Stimulated activated naive CD8-positive, alpha-beta T cell treated with anti-CD3 and anti-CD28 coated beads, Interleukin-15, amount 100 ng/mL, for 72 hours (primary cell): ENCODE results near the gene ATP2A3.
A peak's percentile ranks its signal among the peaks of the same experiment; 100 is the strongest.

Experiments
- ATAC-seq: fragments of 150-1000 bp; cut with Tn5 transposase; 2 replicates; pipeline ENCODE4 v1.10.0; 2021; ENCODE audit warnings: mild to moderate bottlenecking, moderate library complexity
- DNase-seq, 2 donors: peaks; one replicate each; pipeline ENCODE4 v3.0.0; 2021 to 2022
- H3K27ac Mint-ChIP-seq, 2 donors: one replicate each; pipeline ENCODE4 v1.8.0; 2022; ENCODE audit warnings: mild to moderate bottlenecking in 2 of 2, mixed read lengths in 2 of 2, moderate library complexity in 2 of 2
- H3K27me3 Mint-ChIP-seq: one replicate; pipeline ENCODE4 v1.8.0; 2022; ENCODE audit warnings: mixed read lengths
- H3K4me1 Mint-ChIP-seq: one replicate; pipeline ENCODE4 v1.8.0; 2022; ENCODE audit warnings: mild to moderate bottlenecking, mixed read lengths
- H3K4me3 Mint-ChIP-seq, 2 donors: one replicate each; pipeline ENCODE4 v1.8.0; 2022; ENCODE audit warnings: mild to moderate bottlenecking in 2 of 2, mixed read lengths in 2 of 2, moderate library complexity in 1 of 2
- H3K9me3 Mint-ChIP-seq, 2 donors: one replicate each; pipeline ENCODE4 v1.8.0; 2022; ENCODE audit warnings: mixed read lengths in 2 of 2

ATP2A3 gene

DNA sequence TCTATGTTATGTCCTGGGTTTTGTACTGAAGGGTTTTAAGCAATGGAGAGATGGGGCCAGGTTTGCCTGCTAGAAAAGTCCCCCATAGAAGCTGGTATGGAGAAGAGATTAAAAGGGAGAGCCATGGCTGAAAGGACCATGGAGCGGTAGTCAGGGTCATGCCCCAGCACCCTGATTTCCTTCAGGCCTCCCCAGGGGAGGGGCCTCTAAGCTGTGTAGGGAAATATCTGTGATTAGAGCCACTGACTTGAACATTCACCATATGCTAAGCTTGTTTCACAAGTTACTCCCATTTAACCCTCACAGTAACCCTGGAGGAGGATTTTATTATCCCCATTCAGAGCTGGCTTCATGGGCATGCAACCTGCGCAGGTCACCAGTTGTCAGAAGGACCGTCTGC lies 3.8 kb upstream of the ATP2A3 start:
- no peak for DNase-seq
- H3K4me1 Mint-ChIP-seq = peaks cover 33% of the 10 kb centered on the region
- ATAC-seq = no peak
- no peaks in the 10 kb centered on the region for H3K27me3 Mint-ChIP-seq
- no peak overlapping the region for H3K4me3 Mint-ChIP-seq
- no peak overlapping the region for H3K27ac Mint-ChIP-seq
- H3K9me3 Mint-ChIP-seq = no peaks in the 10 kb centered on the region

DNA sequence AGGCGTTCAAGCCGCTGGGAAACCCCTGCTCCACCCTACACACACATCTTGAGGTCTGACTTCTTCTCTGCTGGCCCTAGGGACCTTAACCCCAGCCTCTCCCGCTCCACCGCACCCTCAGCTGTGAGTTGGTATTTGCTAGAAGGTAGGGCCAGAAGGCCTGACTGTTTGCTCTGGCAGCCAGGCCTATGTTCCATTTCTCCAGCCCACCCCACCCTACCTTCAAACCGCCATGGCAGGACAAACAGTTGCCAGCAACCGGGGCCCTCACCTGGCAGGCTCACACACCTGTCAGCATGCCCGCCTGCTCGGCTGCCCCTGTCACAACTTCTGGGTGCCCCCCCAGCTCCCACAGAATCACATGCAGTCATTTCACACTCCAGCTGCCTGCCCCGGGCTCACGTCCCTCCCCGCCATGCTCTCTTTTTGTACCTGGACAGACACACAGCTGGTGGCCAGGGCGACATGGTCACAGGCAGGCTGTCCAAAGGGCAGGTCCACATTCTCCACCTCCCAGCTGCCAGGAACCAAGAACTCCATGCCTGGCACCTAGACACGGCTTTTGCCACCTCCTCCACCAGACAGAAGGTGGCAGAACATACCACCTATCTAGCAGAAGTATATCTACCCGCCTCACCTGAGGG lies 2.6 kb upstream of the ATP2A3 start:
- Mint-ChIP-seq H3K9me3 (no peaks in the 10 kb centered on the region), H3K4me1 (peaks cover 33% of the 10 kb centered on the region), H3K27ac (no peak overlapping the region), H3K27me3 (no peaks in the 10 kb centered on the region), H3K4me3 (no peak overlapping the region)
- ATAC-seq (no peak), DNase-seq (no peak)

DNA sequence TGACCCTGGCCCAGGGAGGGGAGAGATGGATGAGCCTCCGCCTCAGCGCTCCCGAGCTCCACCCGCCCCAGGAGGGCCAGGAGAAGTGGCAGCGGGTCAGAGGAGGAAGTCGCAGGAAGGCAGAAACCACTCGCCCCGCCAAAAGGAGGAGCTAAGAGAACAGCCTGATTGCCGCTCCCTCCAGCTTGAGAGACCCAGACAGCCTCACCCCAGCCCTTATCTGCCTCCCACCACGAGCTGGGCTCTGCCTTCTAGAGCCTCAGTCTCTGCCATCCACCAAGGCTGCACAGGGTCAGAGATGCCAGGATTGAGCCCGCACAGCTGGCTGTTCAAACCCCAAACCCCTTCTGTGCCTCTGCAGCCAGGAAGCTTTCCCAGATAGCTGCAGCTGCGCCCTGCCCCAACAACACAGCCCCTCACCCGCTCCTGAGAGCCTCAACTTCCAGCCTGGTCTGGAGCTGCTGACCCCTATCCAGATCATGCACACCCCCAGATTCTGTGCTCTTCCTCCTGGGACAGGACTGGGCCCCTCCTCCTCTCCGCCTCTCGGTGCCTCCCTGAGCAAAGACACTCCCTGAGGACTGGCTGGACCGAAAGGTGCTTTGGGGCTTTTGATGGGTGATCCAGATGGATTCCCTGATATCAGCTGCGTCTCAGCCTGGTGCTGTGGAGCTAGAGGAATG lies 1.0 kb upstream of the ATP2A3 start:
- DNase-seq (peak; percentile 69 to 73), ATAC-seq (peak; percentile 66)
- no peaks in the 10 kb centered on the region for H3K27me3 Mint-ChIP-seq
- no peaks in the 10 kb centered on the region for H3K9me3 Mint-ChIP-seq
- peak overlapping the region in 1 of 2 donors; percentile 69 for H3K27ac Mint-ChIP-seq
- H3K4me3 Mint-ChIP-seq = peak overlapping the region; percentile 91 to 98
- H3K4me1 Mint-ChIP-seq = peaks cover 47% of the 10 kb centered on the region

DNA sequence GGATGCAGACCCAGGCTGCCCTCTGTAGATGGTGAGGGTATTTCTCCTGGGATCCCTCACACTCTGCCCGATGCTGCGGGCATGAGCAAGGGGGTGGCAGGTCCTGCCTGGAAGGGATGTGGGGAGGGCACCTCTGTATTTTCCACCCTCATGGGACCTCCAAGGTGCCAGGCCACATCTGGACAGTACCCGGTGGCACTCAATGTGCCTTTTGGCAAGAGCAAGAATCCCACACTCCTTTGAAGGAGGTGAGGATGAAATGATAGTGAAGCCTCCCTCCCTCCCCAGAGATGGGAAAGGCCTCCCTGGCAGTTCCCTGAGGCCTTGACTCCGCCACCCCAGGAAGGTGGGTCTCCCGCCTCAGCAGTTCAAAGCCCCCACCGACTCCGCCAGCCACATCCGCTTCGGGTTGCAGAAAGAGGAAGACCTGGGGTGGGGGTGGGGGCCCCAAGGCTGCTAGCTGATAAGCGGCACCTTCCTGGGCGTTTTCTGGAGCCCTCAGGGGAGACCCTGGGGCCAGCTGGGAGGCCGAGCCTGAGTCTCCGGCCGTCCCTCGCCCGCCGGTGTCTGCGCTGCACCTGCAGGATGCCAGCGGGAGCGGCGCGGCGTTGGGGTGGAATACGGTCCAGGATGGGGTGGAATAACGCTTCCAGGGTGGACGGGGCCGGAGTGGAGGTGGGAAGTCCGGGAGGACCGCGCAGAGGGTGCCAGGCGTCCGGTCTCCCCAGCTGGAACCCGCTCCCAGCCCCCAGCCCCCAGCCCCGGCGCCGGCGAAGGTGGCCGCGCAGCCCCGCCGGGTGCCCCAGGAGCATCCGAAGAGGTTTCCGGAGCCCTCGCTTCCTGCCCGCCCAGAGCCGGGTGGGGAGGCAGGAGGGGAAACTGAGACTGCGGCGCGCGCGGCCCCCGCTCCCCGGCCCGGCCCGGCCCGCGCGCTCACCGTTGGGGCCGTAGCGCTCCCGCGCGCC lies 718 bp downstream of the ATP2A3 start:
- Mint-ChIP-seq H3K27me3 (no peaks in the 10 kb centered on the region), H3K4me3 (peak overlapping the region; percentile 79 to 81), H3K4me1 (peaks cover 61% of the 10 kb centered on the region), H3K9me3 (no peaks in the 10 kb centered on the region), H3K27ac (peak overlapping the region in 1 of 2 donors; percentile 35)
- DNase-seq (peak; percentile 47 to 62), ATAC-seq (peak; percentile 54)

DNA sequence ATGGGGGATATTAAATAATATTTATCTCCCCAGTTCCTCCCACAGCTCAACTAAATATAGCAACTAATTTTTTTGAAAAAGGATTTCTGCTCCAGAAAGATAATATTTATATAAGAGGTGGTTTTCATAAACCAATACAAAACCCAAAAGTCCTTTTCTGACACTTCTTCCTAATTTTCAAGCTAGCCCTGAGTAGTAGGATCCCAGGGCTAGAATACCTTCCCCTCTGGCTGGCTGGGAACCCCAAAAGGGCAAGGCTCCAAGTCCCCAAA lies 1.3 kb downstream of the ATP2A3 start:
- no peaks in the 10 kb centered on the region for H3K27me3 Mint-ChIP-seq
- no peak for DNase-seq
- ATAC-seq = no peak
- no peaks in the 10 kb centered on the region for H3K9me3 Mint-ChIP-seq
- peaks cover 67% of the 10 kb centered on the region for H3K4me1 Mint-ChIP-seq
- H3K4me3 Mint-ChIP-seq = peak overlapping the region; percentile 79 to 81
- peak overlapping the region in 1 of 2 donors; percentile 35 for H3K27ac Mint-ChIP-seq

DNA sequence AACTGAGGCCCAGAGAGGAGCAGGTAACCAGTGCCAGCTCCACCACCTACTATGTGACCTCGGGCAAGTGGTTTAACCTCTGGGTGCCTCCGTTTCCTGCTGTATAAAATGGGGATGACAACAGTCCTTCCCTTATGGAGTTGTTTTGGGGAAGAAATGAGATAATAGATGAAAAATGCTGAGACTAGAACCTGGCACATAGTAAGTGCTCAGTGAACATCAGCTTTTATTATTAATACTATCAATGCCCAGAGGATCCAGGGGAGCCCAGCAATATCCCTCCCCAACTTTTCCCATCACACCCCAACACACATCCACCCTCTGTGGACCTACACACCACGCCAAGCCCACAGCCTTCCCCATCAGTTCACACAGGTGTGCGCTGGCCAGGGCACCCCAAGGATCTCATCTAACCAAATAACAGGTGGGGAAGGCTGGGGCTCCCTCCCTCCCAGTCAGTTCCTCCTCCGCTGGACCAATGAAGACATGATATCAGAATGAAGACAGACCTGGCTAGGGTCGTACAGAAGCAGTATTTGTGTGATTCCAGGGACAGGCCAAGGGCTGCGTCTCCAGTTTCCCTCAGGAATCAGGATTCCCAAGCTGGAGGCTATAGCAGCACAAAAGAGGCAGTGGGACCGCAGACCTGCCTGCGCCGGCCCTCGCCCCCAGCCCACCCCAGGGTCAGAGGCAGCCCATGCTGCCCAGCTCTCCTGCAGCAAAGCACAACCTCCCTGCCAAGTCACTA lies 1.8 kb downstream of the ATP2A3 start:
- Mint-ChIP-seq H3K9me3 (no peaks in the 10 kb centered on the region), H3K27ac (peak overlapping the region; percentile 34 to 35), H3K4me1 (peaks cover 72% of the 10 kb centered on the region), H3K27me3 (no peaks in the 10 kb centered on the region), H3K4me3 (peak overlapping the region; percentile 79 to 81)
- no peak for DNase-seq
- no peak for ATAC-seq

DNA sequence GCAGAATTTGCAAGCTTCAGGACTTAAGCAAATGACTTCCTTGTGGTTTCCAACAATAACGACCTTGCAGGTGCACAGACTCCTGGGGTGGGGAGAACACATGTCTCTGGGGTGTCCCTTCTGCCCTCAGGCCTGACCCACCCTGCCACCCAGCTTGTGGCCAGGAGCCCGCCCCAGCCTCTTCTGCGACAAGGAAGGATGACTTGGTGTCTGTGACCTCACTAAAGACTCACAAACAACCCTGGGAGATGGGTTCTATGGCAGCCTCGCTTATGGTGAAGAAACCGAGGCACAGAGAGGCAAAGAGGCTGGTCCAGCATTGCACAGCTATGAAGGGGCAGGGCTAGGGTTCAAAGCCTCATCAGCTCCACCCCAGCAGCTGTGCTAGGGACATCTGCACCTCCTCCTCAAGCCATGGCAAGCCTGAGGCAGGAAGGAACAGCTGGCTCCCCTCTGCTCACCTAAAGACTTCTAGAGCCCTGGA lies 2.6 kb downstream of the ATP2A3 start:
- Mint-ChIP-seq H3K27ac (peak overlapping the region in 1 of 2 donors; percentile 89), H3K4me1 (peaks cover 77% of the 10 kb centered on the region), H3K4me3 (peak overlapping the region; percentile 79 to 81), H3K9me3 (no peaks in the 10 kb centered on the region), H3K27me3 (no peaks in the 10 kb centered on the region)
- DNase-seq (peak in 1 of 2 donors; percentile 47), ATAC-seq (peak; percentile 33)

DNA sequence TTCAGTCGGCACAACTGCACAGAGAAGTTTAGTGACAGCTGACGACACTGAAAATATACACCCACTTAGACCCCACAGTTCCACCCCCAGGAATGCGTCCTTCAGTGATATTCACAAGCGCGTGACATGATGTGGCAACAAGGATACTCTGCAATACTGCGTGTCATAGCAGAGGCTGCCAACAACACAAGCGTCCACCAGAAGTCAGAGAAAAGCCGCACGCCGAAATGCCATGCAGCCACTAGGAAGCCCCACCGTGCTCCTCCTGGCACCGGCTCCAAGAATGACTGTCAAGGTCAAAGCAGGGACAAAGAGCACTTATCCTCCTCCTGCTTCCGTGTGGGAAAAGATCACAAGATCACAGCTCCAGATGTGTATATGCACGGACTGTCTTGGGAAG lies 3.5 kb downstream of the ATP2A3 start:
- H3K27ac Mint-ChIP-seq = peak overlapping the region in 1 of 2 donors; percentile 19
- H3K27me3 Mint-ChIP-seq = no peaks in the 10 kb centered on the region
- peaks cover 82% of the 10 kb centered on the region for H3K4me1 Mint-ChIP-seq
- ATAC-seq = no peak
- DNase-seq = no peak
- H3K9me3 Mint-ChIP-seq = no peaks in the 10 kb centered on the region
- H3K4me3 Mint-ChIP-seq = peak overlapping the region; percentile 42 to 79

DNA sequence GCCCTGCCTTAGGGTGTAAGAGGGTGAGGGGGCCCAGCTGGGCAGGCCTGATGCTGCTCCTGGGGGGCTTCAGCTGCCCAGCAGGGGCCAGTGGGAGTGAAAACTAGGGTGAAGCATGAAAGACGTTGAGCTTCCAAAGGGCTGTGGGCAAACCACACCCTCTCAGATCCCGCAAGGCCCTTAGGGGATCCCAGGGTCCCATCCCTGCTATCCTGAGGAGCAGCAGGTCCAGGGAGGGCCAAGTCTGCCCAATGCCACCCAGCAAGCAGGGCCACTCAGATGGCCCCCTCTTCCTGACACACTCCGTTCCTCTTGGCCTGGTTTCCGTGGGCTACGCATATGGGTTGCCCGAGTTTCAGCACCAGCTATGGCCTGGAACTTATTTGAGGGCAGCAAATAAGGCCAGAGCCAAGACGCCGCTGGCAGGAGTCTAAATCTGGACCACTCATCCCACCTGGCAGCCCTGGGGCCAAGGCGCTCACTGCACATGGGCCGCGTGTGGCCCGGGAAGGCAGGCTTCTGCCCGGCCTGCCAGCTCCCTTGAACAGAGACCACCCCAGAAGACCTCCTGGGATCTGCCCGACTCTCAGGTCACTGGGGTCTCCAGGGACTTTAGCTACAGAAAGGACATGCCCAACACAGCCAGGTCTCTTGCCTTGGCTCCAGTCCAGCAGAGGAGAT lies 4.2 kb downstream of the ATP2A3 start:
- Mint-ChIP-seq H3K9me3 (no peaks in the 10 kb centered on the region), H3K4me3 (peak overlapping the region in 1 of 2 donors; percentile 79), H3K4me1 (peaks cover 80% of the 10 kb centered on the region), H3K27me3 (no peaks in the 10 kb centered on the region), H3K27ac (peak overlapping the region in 1 of 2 donors; percentile 84)
- DNase-seq (no peak), ATAC-seq (no peak)

DNA sequence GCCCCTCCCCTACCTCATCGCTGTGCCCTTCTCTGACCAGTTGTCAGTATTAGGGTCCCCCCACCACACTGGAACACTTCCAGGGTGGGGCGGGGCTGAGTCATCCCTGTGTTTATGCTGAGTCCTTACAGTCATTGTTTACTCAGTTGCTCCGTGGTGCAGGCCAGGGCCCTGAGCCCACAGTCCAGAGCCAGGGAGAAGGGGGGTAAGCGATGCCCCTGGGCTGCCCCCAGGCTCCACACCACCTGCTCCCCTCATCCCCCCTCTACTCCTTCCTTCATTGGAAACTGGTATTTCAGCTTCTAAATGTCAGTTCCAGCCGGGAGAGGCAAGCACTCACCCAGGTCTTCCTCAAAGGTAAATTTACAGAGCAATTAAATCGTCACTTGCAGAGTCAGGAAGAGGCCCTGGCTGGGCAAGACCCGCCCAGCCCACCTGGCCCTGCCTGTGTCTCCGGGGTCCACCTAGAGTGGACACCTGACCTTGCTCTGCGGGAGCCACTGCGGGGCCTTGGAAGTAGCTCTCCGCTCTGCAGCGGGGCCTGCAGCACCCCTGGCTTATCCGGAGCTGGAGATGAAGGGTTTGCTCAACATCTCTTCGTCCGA lies 4.8 kb downstream of the ATP2A3 start:
- peak overlapping the region in 1 of 2 donors; percentile 32 for H3K4me3 Mint-ChIP-seq
- H3K27ac Mint-ChIP-seq = peak overlapping the region; percentile 47 to 84
- DNase-seq (no peak), ATAC-seq (no peak)
- H3K9me3 Mint-ChIP-seq = no peaks in the 10 kb centered on the region
- H3K27me3 Mint-ChIP-seq = no peaks in the 10 kb centered on the region
- peaks cover 79% of the 10 kb centered on the region for H3K4me1 Mint-ChIP-seq

DNA sequence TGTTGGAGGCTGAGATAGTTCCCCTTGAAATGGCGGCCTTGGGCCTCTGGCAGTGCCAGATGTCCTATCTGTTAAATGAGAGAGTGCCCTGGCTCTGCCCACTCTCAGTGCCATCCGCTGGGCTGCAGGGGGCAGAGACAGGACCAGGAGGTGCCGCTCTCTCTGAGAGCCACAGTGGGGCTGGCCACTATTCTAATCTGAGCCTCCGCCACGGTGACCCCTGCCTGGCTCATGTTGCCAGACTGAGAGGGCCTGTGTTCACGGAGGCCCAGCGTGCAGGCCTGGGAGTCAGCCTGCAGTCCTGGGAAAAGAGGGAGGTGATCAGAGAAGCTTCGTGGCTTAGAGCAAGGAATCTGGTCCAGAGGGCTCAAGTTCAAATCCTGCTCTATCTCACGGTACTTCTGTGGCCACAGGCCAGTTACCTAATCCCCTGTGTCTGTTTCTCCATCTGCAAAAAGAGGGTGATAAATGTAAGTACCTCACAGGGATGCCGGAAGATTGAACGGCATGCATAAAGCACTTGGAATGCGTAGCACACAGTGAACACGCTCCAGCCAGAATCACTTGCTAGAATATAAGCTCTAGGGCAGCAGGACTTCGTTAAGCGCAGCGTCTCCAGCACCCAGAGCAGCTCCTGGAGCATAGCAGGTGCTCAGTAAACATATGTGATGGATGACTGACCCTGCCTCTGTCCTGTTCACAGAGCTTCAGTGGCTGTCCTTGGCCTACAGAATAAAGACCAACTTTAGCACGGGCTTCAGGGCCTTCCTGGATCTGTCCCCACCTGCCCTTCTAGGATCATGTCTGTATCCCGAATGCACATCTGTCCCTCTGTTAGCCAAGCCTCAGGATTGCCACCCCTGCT lies 6.3 kb downstream of the ATP2A3 start:
- Mint-ChIP-seq H3K4me1 (peaks cover 74% of the 10 kb centered on the region), H3K9me3 (no peaks in the 10 kb centered on the region), H3K27ac (peak overlapping the region in 1 of 2 donors; percentile 74), H3K4me3 (peak overlapping the region in 1 of 2 donors; percentile 57), H3K27me3 (no peaks in the 10 kb centered on the region)
- ATAC-seq (no peak), DNase-seq (no peak)

DNA sequence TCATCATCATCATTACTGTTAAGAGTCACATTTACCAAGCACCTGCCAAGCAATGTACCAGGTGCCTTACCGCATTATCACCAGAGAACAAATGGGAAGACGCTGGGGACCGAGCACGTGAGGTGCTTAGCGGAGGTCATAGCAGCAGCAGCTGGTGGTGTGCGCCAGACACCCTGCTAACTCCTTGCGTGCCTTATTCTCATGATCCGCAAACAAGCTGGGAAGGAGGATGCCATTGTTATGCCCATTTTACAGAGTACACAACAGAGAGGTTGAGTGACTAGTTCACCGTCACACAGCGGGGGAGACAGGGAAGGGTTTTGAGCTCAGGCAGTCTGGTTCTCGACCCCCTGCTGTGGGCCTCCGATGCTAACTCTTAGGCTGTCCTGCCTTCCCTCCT lies 7.3 kb downstream of the ATP2A3 start:
- ATAC-seq = no peak

DNA sequence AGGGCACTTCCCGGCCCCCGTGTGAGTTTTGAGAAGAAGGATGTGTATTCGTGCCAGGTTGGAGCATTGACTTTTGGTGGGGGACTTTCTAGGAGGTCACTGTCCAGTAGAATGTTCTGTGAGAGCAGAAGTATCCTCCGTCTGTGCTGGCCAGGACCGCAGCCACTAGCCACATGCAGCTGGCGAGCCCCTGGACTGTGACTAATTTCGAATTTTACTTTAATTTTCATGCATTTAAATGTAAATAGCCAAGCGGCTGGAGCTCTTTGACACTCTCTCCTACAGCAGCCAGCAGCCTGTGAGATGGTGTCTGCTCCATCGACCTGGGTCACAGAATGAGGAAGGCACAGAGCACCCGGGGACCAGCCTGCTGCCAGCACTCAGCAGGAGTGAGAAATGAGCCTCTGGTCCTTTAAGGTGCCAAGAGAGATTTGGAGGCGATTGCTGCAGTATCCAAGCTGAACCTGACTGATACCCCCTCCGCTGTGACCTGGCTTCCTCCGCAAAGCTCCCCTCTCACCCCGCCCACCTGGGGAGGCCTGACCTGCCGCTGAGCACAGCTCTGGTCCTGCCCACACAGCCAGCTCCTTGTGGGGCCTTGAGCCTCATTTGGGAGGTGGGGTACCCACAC lies 7.8 kb downstream of the ATP2A3 start:
- no peaks in the 10 kb centered on the region for H3K9me3 Mint-ChIP-seq
- H3K4me1 Mint-ChIP-seq = peaks cover 59% of the 10 kb centered on the region
- peak overlapping the region; percentile 30 to 86 for H3K27ac Mint-ChIP-seq
- peak overlapping the region in 1 of 2 donors; percentile 42 for H3K4me3 Mint-ChIP-seq
- DNase-seq = no peak
- no peak for ATAC-seq
- no peaks in the 10 kb centered on the region for H3K27me3 Mint-ChIP-seq

More for the DNA sequence above, 7.3 kb downstream of the ATP2A3 start:
- H3K4me1 Mint-ChIP-seq = peaks cover 64% of the 10 kb centered on the region
- DNase-seq = no peak
- peak overlapping the region; percentile 30 to 84 for H3K27ac Mint-ChIP-seq
- H3K27me3 Mint-ChIP-seq = no peaks in the 10 kb centered on the region
- no peaks in the 10 kb centered on the region for H3K9me3 Mint-ChIP-seq
- H3K4me3 Mint-ChIP-seq = peak overlapping the region in 1 of 2 donors; percentile 42
